Measurements from ENCODE around the gene FRRS1L. TPM values are rescaled to one million over a fixed set of nuclear protein-coding genes. Genes with fewer than 3 reads are reported as not detected.

FRRS1L gene
- total RNA-seq, 1 donor from 2014 or later, result 2.5 TPM

- peaks cover 6% of the 10 kb centered on the region for H3K4me1 ChIP-seq
- no peak overlapping the region for H3K4me3 ChIP-seq
- no peak overlapping the region for H3K27ac ChIP-seq (replicated peaks)
- peaks cover 5% of the 10 kb centered on the region for H3K27me3 ChIP-seq (ENCODE audit: low read depth)
- no peak for TF ChIP-seq CTCF (IDR thresholded peaks at IDR 0.05; ENCODE audit: borderline replicate concordance)
- DNase-seq, result no peak
- H3K9me3 ChIP-seq (replicated peaks), result no peaks in the 10 kb centered on the region
- no peaks in the 10 kb centered on the region for H3K36me3 ChIP-seq
- intact Hi-C loops (cut with micrococcal nuclease), result no loop called here
Measured at GRCh38 chr9:109182550-109182939, 15.5 kb upstream of the FRRS1L start.

- Histone ChIP-seq H3K36me3 (no peaks in the 10 kb centered on the region), H3K4me3 (no peak overlapping the region), H3K27ac (replicated peaks) (no peak overlapping the region), H3K27me3 (ENCODE audit: low read depth) (peaks cover 5% of the 10 kb centered on the region), H3K9me3 (replicated peaks) (no peaks in the 10 kb centered on the region), H3K4me1 (no peaks in the 10 kb centered on the region)
- DNase-seq, result no peak
- intact Hi-C loops (cut with micrococcal nuclease), result no loop called here
- TF ChIP-seq CTCF (IDR thresholded peaks at IDR 0.05; ENCODE audit: borderline replicate concordance), result no peak
Measured at GRCh38 chr9:109181284-109181683, 14.2 kb upstream of the FRRS1L start.

- H3K9me3 ChIP-seq (replicated peaks), result no peaks in the 10 kb centered on the region
- DNase-seq, result peak; percentile 24
- no peaks in the 10 kb centered on the region for H3K36me3 ChIP-seq
- peaks cover 5% of the 10 kb centered on the region for H3K27me3 ChIP-seq (ENCODE audit: low read depth)
- no peak overlapping the region for H3K4me3 ChIP-seq
- TF ChIP-seq CTCF (IDR thresholded peaks at IDR 0.05; ENCODE audit: borderline replicate concordance), result no peak
- H3K4me1 ChIP-seq, result no peaks in the 10 kb centered on the region
- intact Hi-C loops (cut with micrococcal nuclease), result no loop called here
- no peak overlapping the region for H3K27ac ChIP-seq (replicated peaks)
Measured at GRCh38 chr9:109179801-109180523, 12.9 kb upstream of the FRRS1L start.

- DNase-seq, result no peak
- Histone ChIP-seq H3K36me3 (no peaks in the 10 kb centered on the region), H3K9me3 (replicated peaks) (no peaks in the 10 kb centered on the region), H3K27ac (replicated peaks) (no peak overlapping the region), H3K4me1 (no peaks in the 10 kb centered on the region), H3K27me3 (ENCODE audit: low read depth) (peaks cover 5% of the 10 kb centered on the region), H3K4me3 (no peak overlapping the region)
- TF ChIP-seq CTCF (IDR thresholded peaks at IDR 0.05; ENCODE audit: borderline replicate concordance), result no peak
- intact Hi-C loops (cut with micrococcal nuclease), result no loop called here
Measured at GRCh38 chr9:109176963-109177362, 9.9 kb upstream of the FRRS1L start.

- intact Hi-C loops (cut with micrococcal nuclease), result no loop called here
- H3K27ac ChIP-seq (replicated peaks), result no peak overlapping the region
- no peaks in the 10 kb centered on the region for H3K36me3 ChIP-seq
- TF ChIP-seq CTCF (IDR thresholded peaks at IDR 0.05; ENCODE audit: borderline replicate concordance), result no peak
- peaks cover 5% of the 10 kb centered on the region for H3K27me3 ChIP-seq (ENCODE audit: low read depth)
- no peaks in the 10 kb centered on the region for H3K9me3 ChIP-seq (replicated peaks)
- H3K4me3 ChIP-seq, result no peak overlapping the region
- H3K4me1 ChIP-seq, result no peaks in the 10 kb centered on the region
- no peak for DNase-seq
Measured at GRCh38 chr9:109176386-109176785, 9.3 kb upstream of the FRRS1L start.

Measured in left ventricle myocardium inferior (tissue), 1 donor.